Omental fat pad (tissue), 4 donors: ENCODE results near the gene POR. TPM values are rescaled to one million over a fixed set of nuclear protein-coding genes. Genes with fewer than 3 reads are reported as not detected.

Experiments
- ATAC-seq: fragments of 150-250 bp; one replicate; pipeline ENCODE4 v1.9.1; 2016; ENCODE audit warnings: mild to moderate bottlenecking, moderate library complexity; ENCODE audit not compliant: low FRiP score
- DNase-seq: peaks from one replicate; pipeline ENCODE4 v3.0.0-alpha.2; 2019; ENCODE audit warnings: low spot score
- CTCF ChIP-seq, 3 donors: fragments of 450-650 bp; IDR thresholded peaks; one replicate each; pipeline ENCODE4 v1.5.1; 2016 to 2017; ENCODE audit warnings: antibody characterized with exemption in 3 of 3, mild to moderate bottlenecking in 3 of 3, moderate library complexity in 2 of 3
- total RNA-seq, 4 donors: library from RNA; depleted of rRNA; stranded (reverse); fragments of >200 nt; gene quantifications; one replicate each; pipeline ENCODE4 v1.1.0, GENCODE V29; 2016

Gene POR
- total RNA-seq, 4 donors from 2014 or later: 105 to 243 (median 150) TPM

GRCh38 chr7:75981203-75981452 lies 66.2 kb downstream of the POR start:
- no peak for TF ChIP-seq CTCF (IDR thresholded peaks at IDR 0.05)
- DNase-seq (no peak), ATAC-seq (no peak)

GRCh38 chr7:75981453-75982305 lies 66.7 kb downstream of the POR start:
- no peak for ATAC-seq
- TF ChIP-seq CTCF (IDR thresholded peaks at IDR 0.05): no peak
- no peak for DNase-seq

- no peak for TF ChIP-seq CTCF (IDR thresholded peaks at IDR 0.05)
- no peak for DNase-seq
- ATAC-seq: no peak
These were observed 67.5 kb downstream of the POR start for GRCh38 chr7:75982306-75983064.

GRCh38 chr7:75983471-75984129 lies 68.6 kb downstream of the POR start:
- no peak for TF ChIP-seq CTCF (IDR thresholded peaks at IDR 0.05)
- ATAC-seq (no peak), DNase-seq (no peak)

GRCh38 chr7:75984130-75985008 lies 69.4 kb downstream of the POR start:
- no peak for DNase-seq
- ATAC-seq: no peak
- no peak for TF ChIP-seq CTCF (IDR thresholded peaks at IDR 0.05)

- ATAC-seq (no peak), DNase-seq (no peak)
- TF ChIP-seq CTCF (IDR thresholded peaks at IDR 0.05): no peak
These were observed 70.1 kb downstream of the POR start for GRCh38 chr7:75985009-75985517.
